ENCODE measurements around the gene CPT1B. TPM values are rescaled to one million over a fixed set of nuclear protein-coding genes. Genes with fewer than 3 reads are reported as not detected.

Gene CPT1B
- total RNA-seq, 1 donor from 2014 or later = 11.5 TPM

DNA sequence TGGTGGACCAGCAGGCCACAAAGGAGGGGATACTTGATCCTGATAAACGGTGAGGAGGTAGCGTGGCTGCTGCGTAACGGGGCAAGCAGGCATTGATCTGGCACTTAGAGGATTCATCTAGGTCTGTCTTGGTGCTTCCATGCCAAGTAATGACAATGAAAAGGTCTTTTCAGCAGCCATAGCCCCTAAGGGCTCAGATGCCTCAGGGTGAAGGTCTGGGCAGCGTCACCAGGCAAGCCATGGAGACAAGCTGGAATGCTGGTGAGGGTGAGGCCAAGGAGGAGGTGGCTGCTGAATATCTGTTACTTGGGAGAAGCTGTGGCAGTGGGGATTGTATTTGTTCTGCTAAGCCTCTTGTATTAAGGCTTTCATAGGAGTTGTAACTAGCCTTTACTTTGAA lies 9.2 kb upstream of the CPT1B start:
- no peak for DNase-seq (ENCODE audit: low read depth)

DNA sequence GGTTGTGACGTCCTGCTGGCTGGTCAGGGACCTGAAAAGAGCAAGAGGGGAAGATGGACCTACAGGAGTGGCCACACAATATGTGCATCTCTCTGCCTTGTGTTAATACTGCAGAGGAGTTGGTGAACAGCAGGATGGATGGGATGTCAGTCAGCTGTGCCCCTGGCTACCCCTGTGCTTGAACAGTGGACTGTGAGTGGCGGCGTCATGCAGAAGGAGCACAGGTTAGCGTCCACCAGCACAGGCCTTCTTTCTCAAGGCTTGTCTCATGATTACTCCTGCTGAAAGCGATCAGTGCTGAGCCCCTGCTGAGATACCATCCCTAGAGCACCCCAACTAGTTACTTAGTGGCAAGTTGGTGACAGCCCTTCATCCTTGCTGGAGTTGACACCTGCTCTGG lies 8.2 kb upstream of the CPT1B start:
- DNase-seq (ENCODE audit: low read depth) = no peak

DNA sequence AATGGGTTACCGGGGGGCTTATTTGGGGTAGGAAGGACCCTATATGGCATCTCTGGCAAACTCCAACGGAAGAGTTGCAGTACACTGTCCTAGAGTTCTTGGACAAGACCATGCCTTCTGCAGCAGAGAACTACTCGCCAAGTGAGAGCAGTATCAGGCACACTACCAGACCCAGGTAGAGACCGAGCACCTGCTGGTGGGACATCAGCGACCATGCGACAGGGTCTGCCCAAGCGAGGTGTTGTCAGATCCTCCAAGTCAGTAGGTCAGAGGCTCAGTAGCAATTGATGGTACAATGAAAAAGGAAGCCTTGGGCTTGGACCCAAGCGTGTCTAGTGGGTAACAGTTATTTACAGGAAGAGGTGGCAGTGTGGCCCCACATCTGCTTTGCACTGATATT lies 7.6 kb upstream of the CPT1B start:
- DNase-seq (ENCODE audit: low read depth) = no peak

DNA sequence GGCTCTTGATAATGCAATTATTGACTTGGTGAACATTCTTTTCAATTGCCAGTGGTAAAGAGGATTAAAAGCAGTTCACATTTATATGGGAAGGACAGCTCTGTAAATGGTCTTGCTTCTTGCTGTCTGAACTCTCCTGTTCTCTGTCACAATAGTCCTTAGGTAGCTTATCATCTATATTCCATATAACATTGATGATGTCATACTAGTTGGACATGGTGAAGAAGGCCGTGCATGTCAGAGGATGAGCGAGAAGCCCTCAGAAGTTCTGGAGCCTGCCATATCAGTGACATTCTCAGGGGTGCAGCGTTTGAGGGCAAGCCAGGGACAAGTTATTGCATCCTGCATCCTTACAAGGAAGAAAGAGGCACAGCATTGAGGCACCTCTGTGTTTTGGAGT lies 7.0 kb upstream of the CPT1B start:
- no peak for DNase-seq (ENCODE audit: low read depth)

DNA sequence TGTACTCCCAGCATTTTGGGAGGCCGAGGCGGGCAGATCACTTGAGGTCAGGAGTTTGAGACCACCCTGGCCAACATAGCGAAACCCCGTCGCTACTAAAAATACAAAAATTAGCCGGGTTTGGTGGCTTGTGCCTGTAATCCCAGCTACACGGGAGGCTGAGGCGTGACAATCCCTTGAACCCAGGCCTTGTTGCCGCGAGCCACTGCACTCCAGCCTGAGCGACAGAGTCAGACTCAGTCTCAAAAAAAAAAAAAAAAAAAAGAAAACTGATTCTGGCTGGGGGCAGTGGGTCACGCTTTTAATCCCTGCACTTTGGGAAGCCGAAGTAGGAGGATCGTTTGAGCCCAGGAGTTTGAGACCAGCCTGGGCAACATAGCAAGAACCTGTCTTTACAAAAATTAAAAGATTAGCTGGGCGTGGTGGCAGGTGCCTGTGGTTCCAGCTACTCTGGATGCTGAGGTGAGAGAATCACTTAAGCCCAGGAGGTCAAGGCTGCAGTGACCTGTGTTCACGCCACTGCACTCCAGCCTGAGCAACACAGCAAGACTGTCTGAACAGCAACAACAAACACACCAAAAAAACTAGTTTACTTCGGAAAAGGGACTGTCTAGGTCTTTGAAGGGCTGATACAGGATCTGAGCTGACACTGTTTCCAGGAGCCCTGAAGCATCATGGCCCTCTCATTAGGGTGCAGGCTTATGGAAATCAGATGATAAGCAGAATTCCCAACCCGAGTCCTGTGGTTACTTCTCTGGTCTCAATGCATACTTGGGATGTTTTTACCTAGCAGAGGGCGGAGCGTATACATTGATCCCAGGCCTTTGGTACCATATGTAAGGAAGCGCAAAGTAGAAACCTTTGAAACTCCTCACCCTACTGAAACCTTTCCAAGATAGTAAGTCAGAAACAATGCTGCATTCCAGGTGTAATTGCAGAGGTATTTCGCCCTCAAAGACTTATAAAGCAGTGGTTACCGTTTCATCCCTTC lies 6.2 kb upstream of the CPT1B start:
- DNase-seq (ENCODE audit: low read depth) = no peak

DNA sequence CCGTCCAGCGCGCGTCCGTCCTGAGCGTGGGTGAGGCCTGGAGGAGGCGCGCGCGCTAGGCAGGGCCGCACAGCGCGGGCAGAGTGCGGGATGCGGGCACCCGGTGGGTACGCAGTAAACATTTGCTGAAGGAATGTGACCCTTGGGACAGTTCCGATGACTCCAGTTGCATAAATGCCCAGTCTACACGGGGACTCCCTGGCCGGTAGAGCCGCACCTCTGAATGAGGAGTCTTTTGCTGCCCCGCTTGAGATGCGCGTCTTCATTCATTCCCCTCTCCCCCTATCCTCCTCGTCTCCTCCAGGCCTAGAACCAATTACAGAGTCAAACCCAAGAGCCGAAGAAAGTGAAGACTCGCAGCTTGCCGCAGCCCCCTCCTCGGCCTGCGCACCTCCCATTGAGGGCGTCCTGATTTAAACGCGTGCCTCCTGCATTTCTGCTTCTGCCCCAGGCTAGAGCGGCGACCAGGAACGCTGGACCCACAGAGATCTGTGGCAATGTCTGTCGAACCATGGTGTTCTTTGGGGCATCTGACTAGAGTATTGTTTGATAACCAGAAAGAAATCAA lies 5.2 kb upstream of the CPT1B start:
- no peak for DNase-seq (ENCODE audit: low read depth)

DNA sequence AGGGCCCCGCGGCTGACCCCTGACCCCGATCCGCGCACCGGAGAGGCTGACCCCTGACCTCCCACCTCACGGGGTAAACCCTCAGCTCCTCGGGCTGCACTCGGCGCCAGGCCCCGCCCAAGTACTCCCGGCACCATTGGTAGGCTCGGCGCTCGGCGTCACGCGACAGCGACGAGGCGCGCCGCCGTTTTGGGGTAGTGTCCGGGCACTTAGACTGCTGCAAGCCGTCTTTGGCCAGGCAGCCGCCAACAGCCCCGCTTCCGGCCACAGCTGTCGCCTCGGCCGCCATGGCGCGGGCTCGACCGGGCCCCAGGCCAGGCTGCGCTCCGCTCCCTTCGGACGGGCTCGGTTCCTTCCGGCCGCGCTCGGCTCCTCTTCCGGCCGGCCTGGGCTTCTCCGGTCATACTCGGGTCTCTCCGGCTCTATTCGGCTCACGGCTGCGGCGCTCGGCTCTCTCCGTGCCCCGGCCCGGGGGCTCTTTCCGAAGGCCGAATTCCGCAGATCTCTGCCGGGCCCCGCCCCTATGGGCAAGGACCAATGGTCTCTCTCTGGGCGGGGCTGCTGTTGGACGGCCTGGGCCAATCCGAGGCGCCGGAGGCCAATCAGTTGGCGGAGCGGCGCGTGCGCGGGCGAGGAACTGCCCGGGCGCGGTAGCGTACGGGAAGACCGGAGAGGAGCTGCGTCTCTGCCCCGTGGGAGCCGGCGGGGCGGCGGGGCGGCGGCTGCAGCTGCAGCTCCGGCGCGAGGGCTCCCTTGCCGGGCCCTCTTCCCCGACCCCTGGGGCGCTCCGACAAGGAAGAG lies 4.5 kb upstream of the CPT1B start, which contains the start of gene CHKB:
Gene CHKB (minus strand): TSS at position 357 of the 801 bp plus-strand sequence. CDS start 68 bp downstream, at position 289.
- peak; percentile 99 for DNase-seq (ENCODE audit: low read depth)

DNA sequence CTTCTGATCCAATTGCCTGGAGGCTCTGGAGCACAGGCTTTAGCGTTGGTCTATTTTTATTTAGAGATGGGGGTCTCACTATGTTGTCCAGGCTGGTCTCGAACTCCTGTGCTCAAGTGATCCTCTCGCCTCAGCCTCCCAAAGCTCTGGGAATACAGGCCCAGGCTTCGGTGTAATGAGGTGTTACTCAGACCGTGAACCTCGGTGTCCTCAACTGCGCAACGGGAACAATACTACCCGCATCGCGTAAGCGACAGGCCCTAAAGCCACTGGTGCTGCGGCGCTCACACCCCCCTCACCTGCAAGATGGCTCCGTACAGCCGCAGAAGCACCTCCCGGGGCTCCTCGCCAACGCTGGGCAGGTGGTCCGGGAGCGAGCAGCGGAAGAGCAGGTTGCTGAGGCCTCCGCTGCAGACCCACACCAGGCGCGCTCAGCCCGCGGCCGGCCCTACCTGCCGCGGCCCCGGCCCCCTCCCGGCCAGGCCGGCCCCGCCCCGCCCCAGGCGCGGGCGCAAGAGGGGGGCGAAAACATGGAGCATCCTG lies 3.8 kb upstream of the CPT1B start:
- DNase-seq (ENCODE audit: low read depth) = no peak

DNA sequence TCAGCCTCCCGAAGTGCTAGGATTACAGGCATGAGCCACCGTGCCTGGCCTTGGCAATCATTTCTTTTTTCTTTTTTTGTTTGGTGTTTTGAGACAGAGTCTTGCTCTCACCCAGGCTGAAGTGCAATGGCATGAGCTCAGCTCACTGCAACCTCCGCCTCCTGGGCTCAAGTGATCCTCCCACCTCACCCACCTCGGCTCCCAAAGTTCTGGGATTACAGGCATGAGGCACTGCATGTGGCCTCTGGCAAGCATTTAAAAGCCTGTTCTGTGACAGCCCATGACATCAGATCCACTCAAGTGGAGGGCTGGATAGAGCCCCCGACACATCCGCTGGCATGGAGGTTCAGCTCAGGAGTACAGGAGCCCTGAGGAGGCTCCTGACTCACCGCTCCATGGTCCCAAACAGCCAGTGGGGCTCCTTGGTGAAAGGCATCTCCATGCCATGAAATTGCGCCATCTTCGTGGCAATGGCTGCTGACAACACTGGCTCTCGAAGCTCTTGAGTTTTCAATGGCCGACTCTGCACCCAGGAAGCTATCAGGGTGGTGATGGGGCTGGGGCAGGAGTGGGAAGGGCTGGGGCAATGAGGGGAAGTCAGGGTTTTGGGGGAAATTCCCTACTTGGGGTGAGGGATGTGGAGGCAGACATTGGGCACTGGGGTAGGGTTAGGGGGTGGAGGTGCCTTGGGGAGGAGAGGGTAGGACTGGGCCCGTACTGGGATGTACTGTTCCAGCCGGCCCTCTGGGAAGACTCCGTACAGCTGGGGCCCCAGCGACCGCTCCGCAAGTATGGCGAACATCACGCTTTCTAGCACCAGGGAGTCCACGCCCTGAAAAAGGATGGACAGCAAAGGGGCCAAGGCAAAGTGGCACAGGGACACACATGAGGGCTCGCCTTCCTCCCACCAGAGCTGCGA lies 3.1 kb upstream of the CPT1B start:
- no peak for DNase-seq (ENCODE audit: low read depth)

DNA sequence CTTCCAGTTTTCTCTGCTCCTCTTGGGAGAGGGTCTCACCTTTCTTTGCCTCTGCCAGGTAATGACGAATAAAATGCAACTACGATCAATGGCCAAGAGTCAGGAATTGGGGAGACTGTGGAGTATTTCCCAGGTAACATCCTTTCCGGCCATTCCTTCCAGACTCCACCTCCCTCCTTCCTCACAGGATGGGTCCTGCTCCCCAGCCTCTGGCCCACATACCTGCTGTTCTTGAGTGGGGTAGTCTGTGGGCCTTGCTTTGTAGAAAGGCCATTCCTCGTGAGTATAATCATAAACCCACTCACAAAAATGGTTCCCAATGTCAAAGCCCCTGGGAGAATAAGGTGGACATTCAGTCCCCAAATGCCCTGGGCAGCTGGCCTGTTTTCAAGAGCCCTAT lies 1.5 kb upstream of the CPT1B start:
- no peak for DNase-seq (ENCODE audit: low read depth)

DNA sequence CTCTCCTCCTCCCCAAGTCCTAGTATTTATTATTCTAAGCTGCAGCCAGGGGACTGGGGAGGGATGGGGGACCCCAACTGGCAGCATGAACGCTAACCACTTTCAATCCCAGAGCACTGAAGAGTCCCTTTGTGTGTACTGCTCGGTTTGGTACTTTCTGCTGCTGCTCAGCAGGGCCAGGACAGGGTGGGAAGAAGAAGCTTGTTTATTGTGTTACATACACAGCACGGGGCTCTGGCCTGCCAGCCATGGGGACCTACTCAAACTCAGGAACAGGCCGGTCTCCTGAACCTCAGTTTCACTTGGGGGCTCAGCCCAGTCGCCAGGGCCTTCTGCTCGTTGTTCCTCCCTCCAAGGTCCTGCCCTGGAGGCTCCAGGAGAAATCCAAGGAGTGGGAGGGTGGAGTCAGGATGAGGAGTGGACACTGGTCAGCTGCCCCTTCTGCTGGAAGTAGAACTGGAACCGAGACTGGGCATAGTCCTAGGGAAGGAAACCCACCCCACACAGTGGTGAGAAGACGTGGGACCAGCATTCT lies 616 bp upstream of the CPT1B start:
- no peak for DNase-seq (ENCODE audit: low read depth)

DNA sequence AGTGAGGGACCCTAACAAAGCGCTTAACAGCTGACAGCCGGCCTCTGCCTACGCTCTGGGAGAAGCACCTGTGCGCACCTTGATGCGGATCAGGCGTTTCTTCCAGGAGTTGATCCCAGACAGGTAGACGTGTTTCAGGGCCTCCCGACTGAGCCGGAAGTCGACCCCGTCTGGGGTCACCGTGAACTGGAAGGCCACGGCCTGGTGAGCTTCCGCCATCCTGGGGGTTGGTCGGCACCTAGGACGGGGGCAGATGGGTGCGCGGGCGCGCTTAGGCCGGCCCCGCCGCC lies 585 bp downstream of the CPT1B start:
- DNase-seq (ENCODE audit: low read depth) = no peak

DNA sequence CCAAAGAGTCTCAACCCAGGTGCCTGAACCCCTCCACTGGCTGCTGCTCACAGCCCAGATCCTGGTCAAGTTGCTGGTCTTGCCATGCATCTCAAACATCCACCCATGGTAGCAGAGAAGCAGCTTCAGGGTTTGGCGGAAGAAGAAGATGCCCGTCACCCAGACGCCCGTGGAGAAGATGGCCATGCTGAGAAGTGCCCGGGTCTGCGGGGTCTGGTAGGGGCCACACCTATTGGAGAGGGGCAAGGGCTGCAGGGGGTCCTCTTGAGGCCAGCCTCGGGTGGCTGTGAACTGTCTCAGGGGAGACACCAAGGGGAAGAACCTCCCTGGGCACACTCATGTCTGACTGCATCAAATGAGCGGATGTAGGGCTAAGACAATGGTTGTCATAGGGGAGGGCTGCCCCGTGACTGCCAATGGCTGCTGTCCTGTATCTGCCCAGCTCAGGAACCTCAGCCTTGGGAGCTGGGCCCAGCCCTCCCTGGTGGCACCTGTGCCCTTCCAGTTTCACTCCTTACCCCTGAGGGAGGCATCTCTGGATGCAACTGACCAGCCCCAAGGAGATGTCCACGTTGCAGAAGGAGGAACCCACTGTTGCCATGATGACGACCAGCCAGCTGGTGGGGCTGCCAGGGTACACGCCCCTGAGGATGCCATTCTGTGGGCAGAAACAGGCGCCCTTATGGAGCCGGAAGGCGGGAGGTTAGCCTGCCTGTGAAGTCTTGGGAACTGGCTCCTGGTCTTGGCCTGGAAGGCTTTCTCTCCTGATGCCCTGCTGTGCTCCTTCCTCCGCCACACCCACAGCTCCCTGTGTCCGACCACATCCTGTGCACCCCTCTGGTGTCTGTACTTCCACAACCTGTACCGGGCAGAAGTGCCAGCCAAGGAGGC lies 1.2 kb downstream of the CPT1B start:
- DNase-seq (ENCODE audit: low read depth) = no peak

DNA sequence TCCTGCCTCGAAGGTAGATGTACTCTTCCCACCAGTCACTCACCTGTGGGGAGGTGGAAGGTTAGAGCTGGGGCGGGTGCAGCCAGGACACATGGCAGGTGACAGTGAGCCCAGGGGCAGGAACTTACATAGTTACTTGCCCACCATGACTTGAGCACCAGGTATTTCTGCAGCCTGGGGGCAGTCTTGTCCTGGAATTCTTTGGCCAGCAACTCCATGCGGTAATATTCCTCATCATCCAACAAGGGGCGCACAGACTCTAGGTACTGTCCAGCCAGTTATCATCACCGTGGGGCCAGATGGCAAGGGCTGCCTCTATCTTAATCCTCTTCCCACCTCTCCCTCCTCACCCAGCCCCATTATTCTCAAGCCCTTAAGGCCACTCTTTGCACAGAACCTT lies 2.2 kb downstream of the CPT1B start:
- DNase-seq (ENCODE audit: low read depth) = no peak

DNA sequence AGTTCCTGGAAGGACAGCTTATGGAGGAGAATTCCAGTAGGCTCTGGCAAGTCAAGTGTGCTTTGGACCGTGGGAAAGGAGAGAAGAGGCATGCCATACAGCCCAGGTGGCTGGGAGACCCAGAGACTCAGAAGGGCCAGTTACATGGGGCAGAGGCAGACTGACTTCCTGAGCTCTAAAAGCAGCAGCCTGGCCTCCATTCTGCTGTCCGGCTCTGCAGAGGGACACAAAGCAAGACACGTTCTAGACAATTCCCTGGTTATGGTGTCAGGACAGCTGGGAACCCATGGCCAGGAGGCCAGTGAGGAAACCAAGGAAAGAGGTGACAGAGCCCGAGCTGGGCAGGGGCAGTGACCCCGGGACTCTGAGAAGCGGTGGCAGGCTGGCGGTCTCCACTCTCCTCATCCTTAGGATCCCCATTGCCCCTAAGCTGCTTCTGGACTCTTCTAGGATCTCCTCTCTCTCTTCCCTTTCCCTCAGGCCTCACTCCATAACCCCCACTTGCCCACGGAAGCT lies 2.7 kb downstream of the CPT1B start:
- DNase-seq (ENCODE audit: low read depth) = no peak

DNA sequence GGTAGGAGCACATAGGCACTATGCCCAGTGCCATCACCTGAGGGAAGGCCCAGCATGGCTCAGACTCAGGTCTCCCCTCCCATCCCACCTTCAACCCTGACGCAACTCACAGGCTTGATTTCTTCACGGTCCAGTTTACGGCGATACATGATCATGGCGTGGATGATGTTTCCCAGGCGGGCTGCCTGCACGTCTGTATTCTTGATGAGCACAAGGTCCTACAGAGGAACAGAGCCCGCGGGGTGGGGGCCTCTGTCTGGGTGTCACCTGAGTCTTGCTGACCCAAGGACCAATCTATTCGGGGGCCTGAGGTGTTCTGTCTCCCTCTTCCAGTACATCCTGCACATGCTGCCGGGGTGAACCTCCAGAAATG lies 3.9 kb downstream of the CPT1B start:
- no peak for DNase-seq (ENCODE audit: low read depth)

DNA sequence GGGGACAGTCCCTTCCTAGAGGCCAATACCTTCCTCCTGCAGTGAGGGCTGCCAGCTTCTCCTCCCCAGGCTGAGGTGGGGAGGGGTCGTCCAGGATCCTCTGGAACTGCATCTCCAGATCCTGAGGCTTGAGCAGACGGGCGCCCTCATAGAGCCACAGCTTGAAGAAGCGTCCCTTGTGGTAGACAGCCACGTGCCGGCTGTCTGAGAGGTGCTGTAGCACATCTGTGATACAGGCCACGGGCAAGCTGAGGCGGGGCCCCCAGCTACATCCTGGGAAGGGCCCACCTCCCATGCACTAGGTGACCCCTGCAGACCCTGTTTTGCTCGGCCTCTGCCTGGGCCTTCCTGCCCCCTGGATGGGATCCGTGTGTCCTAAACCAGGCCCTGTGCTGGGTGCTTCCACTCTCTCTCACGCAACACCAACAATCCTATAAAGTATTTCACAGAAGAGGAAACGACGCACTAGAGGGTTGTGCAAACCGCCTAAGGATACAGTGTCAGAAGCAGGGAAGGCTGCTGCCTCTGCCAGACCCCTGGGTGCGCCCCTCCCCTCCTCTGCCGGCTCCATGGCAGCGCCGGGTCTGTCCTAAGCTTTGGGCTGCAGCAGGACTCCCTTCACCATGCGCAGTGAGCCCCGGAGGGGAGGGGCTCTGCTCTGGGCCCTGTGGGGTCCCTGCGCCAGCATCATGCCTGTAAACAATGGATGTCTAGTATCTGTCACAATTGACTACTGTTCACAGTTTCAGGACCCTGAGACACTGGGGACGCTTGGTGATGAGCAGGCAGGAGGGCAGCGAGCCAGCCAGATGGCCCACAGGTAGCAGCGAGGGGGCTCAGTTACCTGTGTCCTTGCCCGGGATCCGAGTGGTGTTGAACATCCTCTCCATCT lies 4.5 kb downstream of the CPT1B start:
- DNase-seq (ENCODE audit: low read depth) = no peak

DNA sequence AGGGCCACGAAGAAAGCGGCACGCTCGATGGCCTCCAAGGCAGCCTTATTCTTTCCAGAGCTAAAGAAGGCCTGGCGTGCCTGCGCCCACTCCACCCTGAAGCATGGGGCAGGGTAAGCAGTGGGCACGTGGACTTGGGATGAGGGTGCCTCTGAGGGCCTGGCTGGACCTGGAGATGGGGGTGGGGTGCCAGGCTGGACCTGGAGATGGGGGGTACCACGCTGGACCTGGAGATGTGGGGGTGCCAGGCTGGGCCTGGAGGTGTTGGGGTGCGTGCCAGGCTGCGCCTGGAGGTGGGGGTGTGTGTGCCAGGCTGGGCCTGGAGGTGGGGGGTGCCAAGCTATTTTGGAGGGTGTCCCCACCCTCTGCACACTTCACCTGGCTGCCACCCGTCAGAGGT lies 5.3 kb downstream of the CPT1B start:
- no peak for DNase-seq (ENCODE audit: low read depth)
